HG03378 (cell line): Measurements from ENCODE around the gene NFIB.

ENCODE experiments used
- ATAC-seq: cut with Tn5 transposase; IDR thresholded peaks from one replicate; pipeline ENCODE4 v1.9.1; 2021; ENCODE audit warnings: mild to moderate bottlenecking, moderate library complexity; ENCODE audit not compliant: unreplicated experiment

Gene NFIB

DNA sequence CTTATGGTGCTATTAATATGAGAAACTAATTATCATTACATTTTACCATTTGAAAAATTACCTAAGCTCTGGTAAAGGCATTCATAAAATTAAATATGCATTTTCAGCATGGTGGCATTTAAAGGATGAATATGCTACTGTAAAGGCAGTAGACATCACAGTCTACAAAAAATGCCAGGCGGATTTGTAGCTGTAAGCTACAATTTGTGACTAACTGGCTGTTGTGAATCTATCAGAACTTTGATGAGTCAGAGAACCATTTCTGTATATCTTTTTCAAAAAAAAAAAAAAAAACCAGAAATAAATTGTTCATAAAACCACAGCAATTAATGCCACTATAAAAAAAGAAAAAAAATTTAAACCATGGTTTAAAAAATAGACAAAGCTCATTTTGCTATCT is 186.3 kb downstream of the NFIB start:
- ATAC-seq = no peak

DNA sequence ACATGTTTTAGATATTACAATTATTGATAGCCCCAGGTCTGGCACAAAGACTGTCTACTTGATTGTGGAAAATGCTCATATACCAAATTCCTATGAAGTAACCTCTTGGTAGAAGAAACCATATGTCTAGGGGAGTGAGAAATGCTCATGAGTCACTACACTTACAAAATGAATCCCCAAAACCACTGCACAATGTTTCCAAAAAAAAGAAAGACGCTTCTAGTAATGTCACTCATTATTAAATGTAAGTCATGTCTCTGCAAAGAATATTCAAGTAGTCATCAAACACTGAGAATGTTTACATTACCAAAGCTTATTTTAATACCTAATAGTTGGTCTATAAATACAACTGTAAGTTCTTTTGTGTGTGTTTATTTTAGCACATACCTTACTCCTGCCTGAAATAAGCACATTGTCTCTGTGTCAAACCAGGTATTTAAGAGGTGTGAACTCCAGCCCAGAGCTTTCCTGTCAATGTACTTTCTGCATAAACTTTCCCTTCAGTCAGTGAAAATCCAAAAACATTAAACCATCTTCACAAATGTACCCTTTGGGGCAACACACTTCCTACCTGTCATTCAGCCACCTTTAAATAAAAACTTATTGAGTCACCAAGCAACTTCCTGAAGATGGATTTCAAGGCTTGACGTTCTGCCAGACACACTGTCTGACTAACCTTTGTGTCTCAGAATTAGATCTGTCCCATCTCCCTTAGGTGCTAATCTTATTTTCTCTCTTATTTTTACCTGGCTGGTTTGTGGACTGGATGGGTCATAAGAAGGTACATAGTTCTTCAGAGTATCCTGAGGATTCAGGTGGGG is 194.0 kb downstream of the NFIB start:
- ATAC-seq = no peak

DNA sequence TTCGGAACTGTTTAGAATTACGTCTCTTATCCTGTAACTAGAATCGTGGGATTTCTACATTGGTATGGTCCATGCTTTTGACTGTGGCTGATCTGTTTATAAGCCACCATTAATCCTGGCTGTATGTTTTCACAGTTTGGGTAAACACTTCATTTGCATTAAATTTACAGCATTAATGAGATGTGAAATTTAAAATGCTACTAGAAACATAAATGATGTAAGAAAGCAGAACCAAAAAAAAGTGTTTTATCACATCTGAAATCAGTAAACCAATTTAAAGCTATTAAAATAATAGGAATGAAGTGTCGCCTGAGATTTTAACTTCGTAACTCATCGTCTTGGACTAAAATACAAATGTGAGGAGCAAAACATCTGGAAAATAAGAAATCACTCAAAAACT is 201.7 kb downstream of the NFIB start:
- no peak for ATAC-seq

DNA sequence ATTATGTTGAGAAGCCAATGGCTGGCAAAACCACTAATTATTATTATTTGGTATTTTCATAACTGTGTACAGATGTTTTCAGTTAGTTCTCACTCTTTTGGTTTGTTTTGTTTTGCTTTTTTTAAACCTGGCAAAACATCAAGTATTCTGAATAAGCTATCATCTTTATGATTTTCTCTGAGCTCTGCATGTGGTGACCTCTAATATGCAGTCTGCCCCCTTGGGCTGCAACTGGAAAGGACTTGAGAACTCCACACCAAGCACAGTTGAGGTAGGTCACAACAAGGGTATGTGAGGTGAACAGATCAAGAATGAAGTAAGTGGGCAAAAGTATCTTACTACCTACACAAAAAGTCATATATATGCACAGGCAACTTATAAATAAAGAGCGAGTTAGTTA is 202.2 kb downstream of the NFIB start:
- ATAC-seq = no peak

DNA sequence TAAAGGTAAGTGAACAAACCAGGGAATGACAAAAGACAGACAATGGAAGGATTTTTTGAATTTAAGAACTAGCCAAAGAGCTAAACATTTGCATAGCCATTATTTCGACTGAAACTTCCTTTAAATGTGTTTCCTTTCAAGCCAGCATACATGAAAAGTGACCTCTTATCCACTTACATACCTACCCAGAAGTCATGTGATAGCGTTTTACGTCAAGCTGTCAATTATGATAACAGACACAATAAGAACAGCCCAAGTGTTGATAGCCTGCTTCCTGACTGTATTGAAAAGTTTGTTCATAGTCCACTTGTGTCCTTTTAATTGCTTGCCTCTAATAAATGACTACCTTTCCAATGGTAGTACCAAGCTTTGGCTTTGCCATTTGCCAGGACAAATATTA is 206.0 kb downstream of the NFIB start:
- no peak for ATAC-seq

DNA sequence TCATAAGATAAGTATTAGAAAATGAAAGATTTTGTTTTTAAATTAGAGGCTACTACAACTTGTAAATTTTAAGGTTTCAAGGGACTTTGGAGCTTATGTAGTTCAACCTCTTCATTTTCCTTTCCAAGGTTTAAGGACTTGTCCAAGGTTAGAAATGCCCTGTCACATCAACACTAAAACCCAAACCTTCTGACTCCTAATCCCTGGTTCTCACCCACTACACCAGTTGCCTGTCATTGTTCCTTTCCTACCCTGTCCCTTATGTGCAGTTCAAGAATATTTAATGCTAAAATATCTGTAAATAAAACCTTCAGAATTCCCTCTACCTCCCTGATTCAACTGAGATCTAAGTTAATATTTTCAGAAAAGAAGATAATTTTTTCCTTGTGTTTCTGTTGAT is 206.4 kb downstream of the NFIB start:
- ATAC-seq = no peak

DNA sequence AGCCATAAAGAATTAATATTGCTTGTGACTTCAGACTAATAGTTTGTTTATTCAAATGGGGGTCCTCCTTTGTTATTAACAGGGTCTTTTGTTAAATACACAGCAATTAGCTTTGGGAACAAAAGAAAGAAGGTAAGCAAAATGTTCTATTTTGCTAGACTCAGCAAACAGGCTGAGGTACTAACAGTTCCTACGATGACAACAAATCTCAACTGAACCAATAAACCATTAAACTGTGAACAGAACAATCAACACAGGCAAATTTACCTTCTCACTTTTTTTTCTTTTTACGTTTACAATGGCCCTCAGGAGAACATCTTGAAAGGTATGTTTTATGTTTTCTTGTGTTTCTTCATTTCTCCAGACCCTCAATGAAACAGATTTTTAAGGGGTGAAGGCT is 207.2 kb downstream of the NFIB start:
- ATAC-seq = no peak

DNA sequence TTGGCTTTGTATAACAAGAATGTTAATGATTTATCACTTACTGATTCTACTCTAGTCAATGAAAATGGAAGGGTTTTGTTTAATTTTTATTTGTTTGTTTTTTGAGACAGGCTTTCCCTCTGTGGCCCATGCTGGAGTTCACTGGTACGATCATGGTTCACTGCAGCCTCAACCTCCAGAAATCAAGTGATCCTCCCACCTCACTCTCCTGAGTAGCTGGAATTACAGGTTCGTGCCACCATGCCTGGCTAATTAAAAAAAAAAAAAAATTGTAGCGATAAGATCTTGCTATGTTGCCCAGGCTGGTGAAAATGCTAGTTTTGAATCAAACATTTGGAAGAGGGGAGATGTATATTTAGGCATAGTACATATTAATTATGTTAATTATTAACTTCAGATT is 209.4 kb downstream of the NFIB start:
- ATAC-seq = no peak

DNA sequence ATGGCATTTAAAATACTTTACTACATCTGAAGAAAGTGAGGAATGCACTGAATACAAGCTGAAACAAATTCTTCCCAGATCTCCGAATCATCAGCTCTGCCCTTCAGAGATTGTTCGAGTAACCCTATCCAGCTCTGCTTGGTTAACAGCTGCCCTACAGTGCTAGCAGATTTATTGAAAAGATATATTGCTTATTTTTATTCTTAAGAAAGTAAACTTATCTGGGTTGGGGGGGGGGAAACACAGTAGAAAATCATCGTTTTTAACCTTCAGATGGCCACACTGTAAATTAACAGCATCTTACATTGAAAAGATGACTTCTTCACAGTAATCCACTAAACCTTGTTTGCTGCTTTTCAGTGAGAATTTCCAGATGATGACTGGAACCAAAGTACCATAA is 210.8 kb downstream of the NFIB start:
- ATAC-seq = no peak

DNA sequence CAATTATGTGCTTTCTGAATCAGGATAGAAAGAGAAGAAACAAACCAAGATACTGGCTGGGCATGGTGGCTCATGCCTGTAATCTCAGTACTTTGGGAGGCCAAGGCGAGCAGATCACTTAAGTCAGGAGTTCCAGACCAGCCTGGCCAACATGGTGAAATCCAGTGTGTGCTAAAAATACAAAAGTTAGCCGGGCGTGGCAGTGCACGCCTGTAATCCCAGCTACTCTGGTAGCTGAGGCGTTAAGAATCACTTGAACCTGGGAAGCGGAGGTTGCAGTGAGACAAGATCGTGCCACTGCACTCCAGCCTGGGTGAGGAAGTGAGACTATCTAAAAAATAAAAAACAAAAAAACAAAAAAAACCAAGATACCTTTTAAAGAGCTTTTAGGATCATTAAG is 214.2 kb downstream of the NFIB start:
- no peak for ATAC-seq

DNA sequence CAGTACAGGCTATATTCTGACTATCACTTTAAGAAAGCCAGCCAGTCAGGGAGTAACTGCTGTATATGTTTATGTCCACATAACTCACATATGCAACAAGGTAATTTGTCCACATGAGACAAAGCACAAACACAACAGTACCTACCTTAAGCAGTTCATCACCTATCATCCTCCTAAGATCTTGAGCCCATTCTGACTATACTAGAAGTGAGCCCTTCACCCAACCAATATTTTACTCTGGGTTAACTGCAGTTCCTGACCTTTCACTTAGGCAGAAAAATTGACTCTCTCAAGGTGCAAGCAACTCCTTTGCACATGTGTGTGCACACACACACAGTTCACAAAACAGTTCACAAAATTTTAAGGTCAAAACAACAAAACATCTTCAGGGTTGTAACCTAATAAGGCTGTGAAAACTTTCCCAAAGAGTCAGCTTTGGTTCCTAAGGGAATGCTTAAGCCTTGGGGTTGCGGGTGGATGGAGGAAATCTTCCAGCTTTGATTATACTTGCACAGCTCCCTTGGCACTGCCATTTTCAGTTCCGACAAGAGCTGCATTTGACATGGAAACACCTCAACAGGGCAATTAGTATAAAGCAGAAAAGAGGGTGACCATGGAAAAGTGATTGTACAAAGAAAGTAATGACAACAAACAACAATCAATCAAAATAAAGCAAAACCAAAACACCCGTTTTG is 215.3 kb downstream of the NFIB start:
- no peak for ATAC-seq

DNA sequence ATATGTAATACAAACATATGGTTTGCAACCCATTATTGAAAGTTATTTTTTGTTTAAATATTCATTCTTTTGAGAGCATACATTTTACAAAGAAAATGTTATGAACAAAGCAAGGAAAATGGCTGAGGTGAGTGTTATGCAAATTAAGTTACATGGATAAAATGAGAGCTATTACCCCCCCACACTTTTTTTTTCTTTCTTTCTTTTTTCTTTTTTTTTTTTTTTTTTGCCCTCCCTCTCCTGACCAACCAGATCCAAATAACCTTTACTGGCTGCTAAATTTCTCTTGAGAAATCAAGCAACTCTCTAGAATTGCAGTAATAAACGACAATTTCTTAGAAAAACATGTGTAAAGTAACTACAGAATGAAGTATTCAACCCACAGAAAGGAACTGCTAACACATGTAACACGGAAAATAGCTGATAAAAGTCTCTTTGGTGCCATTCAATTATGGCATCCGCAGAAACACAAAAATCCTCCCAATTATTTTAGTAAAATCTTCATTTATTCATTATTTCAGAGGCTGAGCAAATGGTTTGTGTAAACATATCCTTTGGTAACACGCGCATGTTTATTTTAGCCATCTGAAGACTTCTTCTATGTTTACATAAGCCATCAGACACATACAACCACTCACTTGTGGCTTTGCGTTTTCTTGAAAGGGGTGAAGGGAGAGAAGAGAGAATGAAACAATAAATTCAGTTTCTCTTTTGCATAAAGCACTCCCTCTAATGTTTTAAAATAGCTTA is 216.1 kb downstream of the NFIB start:
- no peak for ATAC-seq

DNA sequence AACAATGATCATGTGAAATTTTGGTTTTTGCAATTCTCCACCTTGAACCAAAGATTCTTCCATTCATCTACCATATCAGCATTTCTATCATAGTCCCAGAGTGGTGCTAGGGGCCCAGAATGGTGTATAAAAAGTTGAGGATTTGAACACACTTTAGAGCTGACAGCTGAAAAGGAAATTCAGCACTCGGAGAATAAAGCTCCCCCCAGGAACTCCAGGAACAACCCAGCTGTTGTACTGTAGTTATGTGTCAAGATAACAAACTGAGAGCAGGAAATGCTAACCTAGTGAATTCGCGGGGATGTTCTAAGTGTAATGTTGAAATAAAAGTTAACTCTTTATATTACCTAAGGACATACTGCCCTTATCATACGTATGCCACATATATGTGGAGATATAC is 216.7 kb downstream of the NFIB start:
- no peak for ATAC-seq

DNA sequence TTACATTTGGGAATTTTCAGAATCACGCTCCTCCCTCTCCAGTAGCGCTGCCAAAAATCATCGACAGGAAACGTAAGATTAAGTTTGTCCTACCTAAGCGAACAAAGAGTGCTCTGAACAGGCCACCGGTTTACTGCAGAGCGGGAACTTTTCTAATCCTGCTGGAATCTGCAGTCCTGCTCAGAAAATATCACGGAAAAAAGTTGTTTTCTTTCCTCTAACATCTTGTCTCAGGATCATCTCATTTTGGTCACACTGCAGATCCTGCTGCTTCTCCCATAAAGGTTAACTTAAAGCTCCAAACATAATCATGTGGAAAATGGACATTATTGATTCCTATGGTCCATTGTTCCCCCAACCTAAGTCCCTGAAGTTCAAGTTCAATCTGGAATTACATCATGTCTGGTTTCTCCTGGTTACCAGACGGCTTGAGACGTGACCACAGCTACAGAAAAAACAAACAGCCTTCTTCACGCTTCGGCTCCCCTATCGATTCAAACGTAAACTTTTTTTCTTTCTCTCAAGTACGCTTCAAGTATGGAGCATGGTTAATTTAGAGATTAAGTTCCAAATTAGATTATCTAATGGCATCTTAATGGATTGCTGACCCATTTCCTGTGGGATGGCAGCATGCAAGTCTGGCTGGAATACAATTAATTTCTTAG is 217.6 kb downstream of the NFIB start:
- no peak for ATAC-seq

DNA sequence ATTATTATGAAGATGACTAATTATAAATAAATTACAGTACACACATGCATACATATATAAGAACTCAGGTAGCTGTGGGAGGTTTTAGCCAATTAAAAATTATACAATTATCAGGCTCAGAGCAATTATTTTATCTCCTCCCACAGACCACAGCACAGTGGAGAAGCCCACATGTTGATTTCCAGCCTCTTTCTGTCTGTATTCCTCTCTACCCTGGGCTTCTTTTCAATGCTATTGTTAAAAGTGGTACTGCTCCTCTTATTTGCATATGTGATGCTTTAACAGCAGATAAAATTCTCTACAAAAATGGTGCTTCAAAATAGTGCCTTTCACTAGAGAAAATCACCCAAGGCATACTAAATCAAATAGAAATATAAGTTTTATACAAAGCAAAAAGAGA is 218.7 kb downstream of the NFIB start:
- no peak for ATAC-seq

DNA sequence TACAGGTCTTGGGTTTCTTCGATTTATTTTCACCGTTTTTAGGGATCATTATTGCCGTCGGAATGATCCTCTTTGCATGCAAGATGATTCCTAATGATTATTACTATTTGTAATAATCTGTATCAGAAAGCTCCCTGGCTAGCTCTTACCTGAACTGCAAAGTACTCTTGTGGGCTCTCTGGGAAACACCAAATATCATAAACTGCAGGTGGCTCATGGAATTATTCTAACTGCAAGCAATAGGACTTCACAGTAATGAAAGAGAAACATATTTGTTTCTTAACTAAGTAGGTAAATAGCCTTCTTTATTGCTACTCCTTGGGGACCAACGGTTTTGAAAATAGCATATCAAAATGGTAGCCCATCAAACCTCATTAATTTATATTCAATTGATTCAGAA is 219.4 kb downstream of the NFIB start:
- no peak for ATAC-seq

DNA sequence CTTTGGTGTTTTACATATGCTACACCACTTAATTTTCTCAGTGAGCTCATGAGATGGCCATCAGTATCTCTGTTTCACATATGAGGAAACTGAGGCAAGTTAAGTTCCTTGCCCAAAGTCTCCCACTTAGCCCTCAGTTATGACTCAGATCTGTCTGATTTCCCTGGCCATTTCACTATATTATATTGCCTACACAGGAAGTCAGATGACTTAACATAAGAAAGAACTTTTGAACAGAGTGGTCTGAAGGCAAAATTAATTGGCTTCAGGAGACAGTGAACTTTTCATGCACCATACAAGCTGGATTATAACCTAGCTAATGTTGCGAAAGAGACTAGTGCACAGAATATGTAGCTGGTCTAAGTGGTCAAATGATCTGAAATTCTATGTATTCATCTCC is 221.6 kb downstream of the NFIB start:
- ATAC-seq = no peak

DNA sequence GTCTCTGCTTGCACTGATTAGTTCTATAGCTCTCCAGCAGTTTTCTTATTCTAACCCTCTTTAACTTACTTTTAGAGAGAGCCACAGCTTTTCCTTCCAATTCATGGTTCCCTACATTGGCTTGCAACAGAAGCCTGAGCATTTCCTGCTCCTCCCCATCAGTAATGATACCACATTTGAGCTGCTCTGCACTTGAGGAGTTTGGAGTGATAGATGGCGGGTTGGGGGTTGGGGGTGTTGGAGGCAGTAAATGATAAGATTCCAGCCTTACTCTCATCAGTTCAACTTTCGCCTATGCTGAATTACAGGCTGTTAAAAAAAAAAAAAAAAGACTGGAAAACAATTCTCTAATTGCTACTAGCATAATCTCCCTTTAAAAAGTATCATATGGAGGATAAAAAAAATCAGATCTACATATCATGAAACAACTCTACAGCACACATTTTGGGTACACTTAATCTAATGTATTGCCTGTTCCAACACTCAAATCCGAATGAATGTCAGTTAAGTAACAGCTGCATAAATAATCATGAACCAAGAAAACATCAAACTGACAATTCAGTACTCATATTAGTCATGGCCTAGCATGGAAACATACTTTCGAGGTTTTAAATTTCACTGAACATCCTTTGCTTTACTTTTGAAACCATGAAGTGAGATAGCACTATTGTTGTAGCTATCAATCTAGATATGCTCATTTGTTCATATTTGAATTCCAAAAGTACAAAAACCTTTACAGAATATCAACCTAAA is 224.7 kb downstream of the NFIB start:
- ATAC-seq = peak; percentile 55

DNA sequence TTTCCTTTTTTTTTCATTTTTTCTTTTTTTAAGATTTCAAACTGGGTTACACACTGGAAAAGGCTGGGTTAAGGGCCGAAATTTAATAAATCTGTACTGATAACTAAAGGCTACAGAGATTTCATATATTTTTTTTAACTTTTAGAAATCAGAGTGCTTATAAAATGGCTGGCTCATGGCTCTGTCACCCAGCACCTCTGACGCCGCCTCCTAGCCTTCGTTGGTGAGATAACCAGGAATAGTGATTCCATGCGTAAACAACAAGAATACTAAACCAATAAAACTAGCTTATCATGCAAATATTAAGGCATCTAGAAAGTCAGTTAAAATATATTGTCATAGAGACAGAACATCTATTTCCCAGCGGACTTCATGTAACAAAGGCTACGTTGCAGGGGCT is 226.4 kb downstream of the NFIB start:
- no peak for ATAC-seq

DNA sequence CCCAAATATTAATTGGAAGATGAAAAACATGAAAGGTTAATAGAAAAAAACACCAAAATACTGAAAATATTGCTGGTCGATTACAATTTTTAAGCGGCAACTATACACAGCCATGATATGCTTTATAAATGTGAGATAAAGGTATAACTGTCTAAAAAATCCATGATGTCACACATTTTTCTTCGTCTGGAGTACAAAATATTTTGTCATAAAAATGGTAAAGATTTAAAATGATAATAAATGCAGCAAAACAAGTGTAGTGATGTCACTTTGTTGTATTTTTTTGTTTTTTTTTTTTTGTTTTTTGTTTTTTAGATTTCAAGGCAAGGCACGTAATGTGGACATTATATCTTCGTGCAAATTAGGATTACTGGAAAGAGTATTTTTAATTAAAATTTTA is 227.4 kb downstream of the NFIB start:
- ATAC-seq = no peak

DNA sequence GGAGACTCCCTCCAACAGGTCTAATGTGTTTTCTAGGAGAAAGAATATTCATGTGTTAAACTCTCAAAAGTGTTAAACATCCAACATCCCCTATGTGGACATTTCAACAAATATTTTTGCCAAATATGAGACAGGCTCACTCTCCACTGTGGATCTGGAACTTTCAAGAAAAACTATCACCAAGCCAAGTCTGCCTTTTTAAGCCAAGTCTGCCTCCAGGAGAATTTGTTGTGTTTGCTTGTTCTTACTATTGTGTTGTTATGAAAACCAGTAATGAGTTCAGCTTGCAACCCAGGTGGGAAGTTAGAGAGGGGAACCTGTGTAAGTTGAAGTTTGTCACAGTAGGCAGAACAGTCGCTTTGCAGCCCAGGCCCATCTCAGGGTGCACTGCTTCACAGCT is 228.1 kb downstream of the NFIB start:
- ATAC-seq = no peak
